HEK293 (cell line): ENCODE measurements around the gene EPB41L2.

Experiments
- CTCF ChIA-PET: fragments of 350-600 bp; formaldehyde crosslinking; extraction: SDS; loops from one replicate; lab custom pipeline; 2021; ENCODE audit warnings: antibody characterized with exemption; lab: Yijun Ruan, JAX
- POLR2A ChIA-PET: fragments of 300-600 bp; formaldehyde crosslinking; extraction: SDS; loops from one replicate; lab custom pipeline; 2020; ENCODE audit warnings: antibody characterized with exemption, inconsistent platforms; lab: Yijun Ruan, JAX
- H3K27ac ChIP-seq: fragments of 200-500 bp; sonication (Bioruptor generic); 2 replicates; pipeline ENCODE4 v1.5.1; 2014; ENCODE audit warnings: low read depth, low read length, control low read depth, inconsistent platforms; ENCODE audit errors: extremely low read depth
- H3K36me3 ChIP-seq, 2 experiments: fragments of 200-500 bp in 1 of 2; sonication (Bioruptor generic) in 1 of 2; 1 replicate in 1 of 2; 2 replicates in 1 of 2; pipeline ENCODE4 v1.5.1; 2014 to 2017; ENCODE audit warnings: inconsistent platforms in 2 of 2, low read length in 2 of 2; ENCODE audit not compliant: control insufficient read depth in 2 of 2, insufficient read depth in 1 of 2
- H3K4me1 ChIP-seq: fragments of 200-500 bp; sonication (Bioruptor generic); 2 replicates; pipeline ENCODE4 v1.5.1; 2014; ENCODE audit warnings: mild to moderate bottlenecking, low read length, inconsistent platforms; ENCODE audit not compliant: control insufficient read depth, insufficient read depth
- H3K4me3 ChIP-seq: 2 replicates; pipeline ENCODE4 v1.5.1; 2011; ENCODE audit warnings: low read depth, mild to moderate bottlenecking, control low read depth, low read length, moderate library complexity
- H3K9me3 ChIP-seq: fragments of 200-500 bp; sonication (Bioruptor generic); 2 replicates; pipeline ENCODE4 v1.5.1; 2014; ENCODE audit warnings: low read depth, low read length, inconsistent platforms; ENCODE audit not compliant: control insufficient read depth, insufficient read depth
- BCL11B ChIP-seq: fragments of 450-650 bp; formaldehyde crosslinking; IDR thresholded peaks from 2 replicates; pipeline ENCODE4 v1.5.1; 2016; ENCODE audit warnings: low read depth, missing biosample characterization, missing genetic modification characterization
- MZF1 ChIP-seq: fragments of 450-650 bp; formaldehyde crosslinking; IDR thresholded peaks from 2 replicates; pipeline ENCODE4 v1.5.1; 2017; ENCODE audit warnings: missing biosample characterization, missing genetic modification characterization, borderline replicate concordance
- SALL2 ChIP-seq: fragments of 450-650 bp; formaldehyde crosslinking; IDR thresholded peaks from 2 replicates; pipeline ENCODE4 v1.5.0; 2017; ENCODE audit warnings: missing biosample characterization, mild to moderate bottlenecking, missing genetic modification characterization, borderline replicate concordance
- SCRT1 ChIP-seq: fragments of 450-650 bp; formaldehyde crosslinking; IDR thresholded peaks from 2 replicates; pipeline ENCODE4 v1.5.1; 2016; ENCODE audit warnings: missing biosample characterization, missing genetic modification characterization, borderline replicate concordance
- SCRT2 ChIP-seq: fragments of 450-650 bp; formaldehyde crosslinking; IDR thresholded peaks from 2 replicates; pipeline ENCODE4 v1.5.1; 2016; ENCODE audit warnings: missing biosample characterization, missing genetic modification characterization
- ZBTB10 ChIP-seq: fragments of 450-650 bp; formaldehyde crosslinking; IDR thresholded peaks from 2 replicates; pipeline ENCODE4 v1.5.1; 2016; ENCODE audit warnings: missing biosample characterization, missing genetic modification characterization
- ZFP37 ChIP-seq: fragments of 450-650 bp; formaldehyde crosslinking; IDR thresholded peaks from 2 replicates; pipeline ENCODE4 v1.5.1; 2016; ENCODE audit warnings: missing biosample characterization, missing genetic modification characterization
- ZNF426 ChIP-seq: fragments of 450-650 bp; formaldehyde crosslinking; IDR thresholded peaks from 2 replicates; pipeline ENCODE4 v1.5.1; 2017; ENCODE audit warnings: missing biosample characterization, missing genetic modification characterization, mild to moderate bottlenecking, inconsistent platforms, moderate library complexity
- ZNF561 ChIP-seq: fragments of 450-650 bp; IDR thresholded peaks from 2 replicates; pipeline ENCODE4 v1.5.1; 2018; ENCODE audit warnings: missing biosample characterization, missing genetic modification characterization, borderline replicate concordance
- ZNF610 ChIP-seq: fragments of 450-650 bp; formaldehyde crosslinking; IDR thresholded peaks from 2 replicates; pipeline ENCODE4 v1.5.1; 2016; ENCODE audit warnings: missing biosample characterization, missing genetic modification characterization, borderline replicate concordance
- ZNF76 ChIP-seq: fragments of 450-650 bp; formaldehyde crosslinking; IDR thresholded peaks from 2 replicates; pipeline ENCODE4; 2016; ENCODE audit warnings: low read depth, missing biosample characterization, missing genetic modification characterization, borderline replicate concordance
- ZNF777 ChIP-seq: fragments of 450-650 bp; formaldehyde crosslinking; IDR thresholded peaks from 2 replicates; pipeline ENCODE4 v1.5.1; 2017; ENCODE audit warnings: missing biosample characterization, missing genetic modification characterization, borderline replicate concordance
- TF ChIP-seq, protein P1 (sequence below): fragments of 450-650 bp; formaldehyde crosslinking; IDR thresholded peaks from 2 replicates; pipeline ENCODE4 v1.5.1; 2016; ENCODE audit warnings: missing biosample characterization, missing genetic modification characterization
- TF ChIP-seq, protein P2 (sequence below): fragments of 450-650 bp; formaldehyde crosslinking; IDR thresholded peaks from 2 replicates; pipeline ENCODE4 v1.5.1; 2017; ENCODE audit warnings: missing biosample characterization, missing genetic modification characterization

EPB41L2 gene

GRCh38 chr6:130907687-130908086 is 155.4 kb downstream of the EPB41L2 start:
- no peaks in the 10 kb centered on the region for H3K9me3 ChIP-seq
- POLR2A ChIA-PET = interaction anchor here (1.2 kb wide), 1 partner anchor 22 kb away, joined by 3 read pairs; no protein-coding TSS in a partner anchor
- no peak overlapping the region for H3K27ac ChIP-seq
- H3K4me1 ChIP-seq = no peaks in the 10 kb centered on the region
- CTCF ChIA-PET = interaction anchor here (0.8 kb wide), 1 partner anchor 19 kb away, joined by 3 read pairs; no protein-coding TSS in a partner anchor
- no peak overlapping the region for H3K4me3 ChIP-seq
- H3K36me3 ChIP-seq = no peaks in the 10 kb centered on the region
- no peak for TF ChIP-seq ZBTB10 (tag by site-specific recombination)
- TF ChIP-seq ZNF561 (tag by site-specific recombination) = no peak
- no peak for TF ChIP-seq ZNF76 (tag by site-specific recombination)
- TF ChIP-seq, all 188 proteins: peak for 0

GRCh38 chr6:130906736-130907381 is 156.2 kb downstream of the EPB41L2 start:
- Histone ChIP-seq H3K4me3 (no peak overlapping the region), H3K27ac (no peak overlapping the region), H3K4me1 (no peaks in the 10 kb centered on the region), H3K9me3 (no peaks in the 10 kb centered on the region), H3K36me3 (no peaks in the 10 kb centered on the region)
- ChIA-PET CTCF (interaction anchor here (0.8 kb wide), 1 partner anchor 18 kb away, joined by 3 read pairs; no protein-coding TSS in a partner anchor), POLR2A (interaction anchor here (0.6 to 1.2 kb wide), 2 partner anchors 16 to 21 kb away, joined by 3 read pairs; no protein-coding TSS in a partner anchor)
- TF ChIP-seq SALL2 (tag by site-specific recombination) (no peak), ZFP37 (tag by site-specific recombination) (no peak), BCL11B (tag by site-specific recombination) (no peak), ZNF610 (no peak), ZNF426 (no peak), ZNF777 (no peak)

GRCh38 chr6:130903602-130904001 is 159.4 kb downstream of the EPB41L2 start:
- Histone ChIP-seq H3K9me3 (no peaks in the 10 kb centered on the region), H3K27ac (no peak overlapping the region), H3K36me3 (peaks cover 6 to 19% of the 10 kb centered on the region in 2 experiments; a peak in 2 of 3 replicates), H3K4me3 (no peak overlapping the region), H3K4me1 (no peaks in the 10 kb centered on the region)
- CTCF ChIA-PET = interaction anchor here (0.7 to 2.5 kb wide), 3 partner anchors 18 to 277 kb away, joined by 3 to 8 read pairs (median 4); no protein-coding TSS in a partner anchor
- no peak for TF ChIP-seq MZF1 (tag by site-specific recombination)
- TF ChIP-seq, protein P1, sequence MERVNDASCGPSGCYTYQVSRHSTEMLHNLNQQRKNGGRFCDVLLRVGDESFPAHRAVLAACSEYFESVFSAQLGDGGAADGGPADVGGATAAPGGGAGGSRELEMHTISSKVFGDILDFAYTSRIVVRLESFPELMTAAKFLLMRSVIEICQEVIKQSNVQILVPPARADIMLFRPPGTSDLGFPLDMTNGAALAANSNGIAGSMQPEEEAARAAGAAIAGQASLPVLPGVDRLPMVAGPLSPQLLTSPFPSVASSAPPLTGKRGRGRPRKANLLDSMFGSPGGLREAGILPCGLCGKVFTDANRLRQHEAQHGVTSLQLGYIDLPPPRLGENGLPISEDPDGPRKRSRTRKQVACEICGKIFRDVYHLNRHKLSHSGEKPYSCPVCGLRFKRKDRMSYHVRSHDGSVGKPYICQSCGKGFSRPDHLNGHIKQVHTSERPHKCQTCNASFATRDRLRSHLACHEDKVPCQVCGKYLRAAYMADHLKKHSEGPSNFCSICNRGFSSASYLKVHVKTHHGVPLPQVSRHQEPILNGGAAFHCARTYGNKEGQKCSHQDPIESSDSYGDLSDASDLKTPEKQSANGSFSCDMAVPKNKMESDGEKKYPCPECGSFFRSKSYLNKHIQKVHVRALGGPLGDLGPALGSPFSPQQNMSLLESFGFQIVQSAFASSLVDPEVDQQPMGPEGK (tag by site-specific recombination) = no peak
- TF ChIP-seq, protein P2, sequence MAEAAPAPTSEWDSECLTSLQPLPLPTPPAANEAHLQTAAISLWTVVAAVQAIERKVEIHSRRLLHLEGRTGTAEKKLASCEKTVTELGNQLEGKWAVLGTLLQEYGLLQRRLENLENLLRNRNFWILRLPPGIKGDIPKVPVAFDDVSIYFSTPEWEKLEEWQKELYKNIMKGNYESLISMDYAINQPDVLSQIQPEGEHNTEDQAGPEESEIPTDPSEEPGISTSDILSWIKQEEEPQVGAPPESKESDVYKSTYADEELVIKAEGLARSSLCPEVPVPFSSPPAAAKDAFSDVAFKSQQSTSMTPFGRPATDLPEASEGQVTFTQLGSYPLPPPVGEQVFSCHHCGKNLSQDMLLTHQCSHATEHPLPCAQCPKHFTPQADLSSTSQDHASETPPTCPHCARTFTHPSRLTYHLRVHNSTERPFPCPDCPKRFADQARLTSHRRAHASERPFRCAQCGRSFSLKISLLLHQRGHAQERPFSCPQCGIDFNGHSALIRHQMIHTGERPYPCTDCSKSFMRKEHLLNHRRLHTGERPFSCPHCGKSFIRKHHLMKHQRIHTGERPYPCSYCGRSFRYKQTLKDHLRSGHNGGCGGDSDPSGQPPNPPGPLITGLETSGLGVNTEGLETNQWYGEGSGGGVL = no peak
- peak; percentile 90 for TF ChIP-seq SCRT2 (tag by site-specific recombination)
- peak; percentile 81; the same call in 1 of the 2 replicates for TF ChIP-seq SCRT1 (tag by site-specific recombination)
- POLR2A ChIA-PET = no interaction called here
